HG02884 (cell line): Measurements from ENCODE around the gene LYRM4.

Experiments
- ATAC-seq: cut with Tn5 transposase; IDR thresholded peaks from one replicate; pipeline ENCODE4 v1.9.1; 2021; ENCODE audit warnings: mild to moderate bottlenecking, moderate library complexity; ENCODE audit not compliant: unreplicated experiment

LYRM4 gene

GRCh38 chr6:5178806-5179205, 81.9 kb downstream of the LYRM4 start:
- ATAC-seq: no peak

- ATAC-seq: no peak
These were observed 85.1 kb downstream of the LYRM4 start for GRCh38 chr6:5175635-5176034.

GRCh38 chr6:5174756-5175549, 85.8 kb downstream of the LYRM4 start:
- ATAC-seq: no peak

GRCh38 chr6:5174244-5174643, 86.5 kb downstream of the LYRM4 start:
- ATAC-seq: peak; percentile 92

DNA sequence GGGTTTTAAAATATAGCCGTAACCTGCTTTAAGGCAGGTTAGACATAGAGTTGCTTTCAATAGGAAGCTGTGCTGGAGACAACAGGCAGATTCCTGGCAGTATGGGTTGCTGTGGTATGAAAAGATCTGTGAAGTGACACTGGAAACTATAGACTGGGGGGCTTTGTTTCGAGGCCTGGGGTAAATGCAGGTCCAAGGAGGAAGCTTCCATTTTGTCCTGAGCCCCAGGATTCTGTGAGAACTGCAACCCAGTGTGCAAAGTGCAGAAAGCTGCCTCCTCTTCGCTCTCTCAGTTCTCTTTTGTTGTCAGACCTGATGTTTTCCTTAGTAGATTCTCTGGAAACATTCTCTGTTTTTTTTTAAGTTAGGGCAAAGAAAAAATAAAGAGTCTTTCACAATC, 86.9 kb downstream of the LYRM4 start:
- ATAC-seq: peak; percentile 30

GRCh38 chr6:5172897-5173474, 87.8 kb downstream of the LYRM4 start:
- no peak for ATAC-seq

DNA sequence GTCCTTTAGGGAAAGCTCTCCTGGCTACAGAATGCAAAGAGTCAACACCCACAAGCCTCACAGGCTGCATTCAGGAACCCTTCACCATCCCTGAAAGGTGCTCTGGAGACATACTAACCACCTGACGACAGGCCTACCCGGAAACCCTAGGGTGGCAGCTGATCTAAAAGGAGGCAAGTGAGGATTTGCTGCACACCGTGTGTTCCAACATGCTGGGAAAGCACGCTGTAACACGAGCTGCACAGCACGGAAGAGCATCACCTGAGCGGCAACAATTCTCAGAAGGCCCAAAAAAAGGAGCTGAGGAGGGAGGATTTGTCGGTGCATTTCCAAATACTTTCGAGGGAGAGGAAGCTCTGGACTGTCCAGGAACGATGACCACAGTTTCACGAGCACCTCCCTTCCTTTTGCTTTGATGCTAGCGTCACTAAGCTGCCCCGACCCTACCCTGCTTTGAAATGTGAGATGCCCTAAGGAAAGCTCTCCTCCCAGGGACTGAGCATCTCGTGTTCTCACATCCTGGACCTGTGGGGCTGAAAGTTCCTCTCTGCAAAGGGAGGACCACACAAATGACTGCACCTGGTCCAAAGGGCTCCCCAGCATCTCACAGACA, 88.6 kb downstream of the LYRM4 start:
- ATAC-seq: no peak

- no peak for ATAC-seq
These were observed 93.2 kb downstream of the LYRM4 start for GRCh38 chr6:5167501-5167900.

- ATAC-seq: no peak
These were observed 96.7 kb downstream of the LYRM4 start for GRCh38 chr6:5164092-5164491.

DNA sequence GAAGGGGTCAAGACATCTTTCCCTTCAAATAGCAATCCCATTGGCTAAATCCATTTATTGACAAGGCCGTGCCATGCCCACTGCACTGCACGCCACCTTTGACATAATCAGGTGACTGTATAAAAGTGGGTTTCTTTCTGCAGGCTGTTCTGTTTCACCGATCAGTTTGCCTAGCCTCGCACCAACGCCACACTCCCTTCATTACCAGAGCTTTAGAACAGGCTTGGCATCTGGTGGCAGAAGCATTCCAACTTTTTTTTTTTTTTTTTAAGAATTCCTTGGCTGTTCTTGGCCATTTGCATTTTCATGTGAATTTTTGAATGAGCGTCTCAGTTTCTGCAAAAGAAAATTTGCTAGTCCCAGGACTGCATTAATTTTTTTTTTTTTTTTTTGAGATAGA, 97.5 kb downstream of the LYRM4 start:
- no peak for ATAC-seq

DNA sequence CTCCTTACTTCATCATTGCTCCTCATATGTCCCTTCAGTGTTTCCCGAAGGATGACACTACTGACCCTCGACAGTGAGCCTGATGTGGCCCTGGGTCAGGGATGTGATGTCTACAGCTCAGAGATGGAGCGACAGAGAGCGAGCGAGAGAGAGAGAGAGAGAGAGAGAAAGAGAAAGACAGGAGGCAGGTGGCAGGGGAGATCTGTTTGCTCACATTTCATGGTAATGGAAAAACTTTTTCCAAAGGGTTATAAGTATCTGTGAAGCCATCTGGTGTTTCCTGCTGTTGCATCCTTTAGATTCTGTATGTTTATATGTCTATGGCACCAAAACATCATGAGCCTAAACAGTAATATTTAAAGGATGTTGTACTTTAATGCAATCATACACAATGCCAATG, 98.4 kb downstream of the LYRM4 start:
- no peak for ATAC-seq

DNA sequence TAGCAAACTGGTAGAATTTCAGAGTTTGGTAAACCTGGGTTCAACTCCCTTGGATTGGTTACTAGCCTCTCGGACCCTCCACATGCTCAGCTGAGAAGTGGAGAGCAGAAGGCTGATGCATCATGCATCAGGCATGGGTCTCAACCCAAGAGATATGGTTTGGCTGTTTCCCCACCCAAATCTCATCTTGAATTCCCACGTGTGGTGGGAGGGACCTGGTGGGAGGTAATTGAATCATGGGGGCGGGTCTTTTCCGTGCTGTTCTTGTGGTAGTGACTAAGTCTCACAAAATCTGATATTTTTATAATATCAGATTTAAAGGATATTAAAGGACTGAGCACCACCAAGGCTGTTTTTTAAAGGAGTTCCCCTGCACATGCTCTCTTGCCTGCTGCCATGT, 100.5 kb downstream of the LYRM4 start:
- no peak for ATAC-seq

DNA sequence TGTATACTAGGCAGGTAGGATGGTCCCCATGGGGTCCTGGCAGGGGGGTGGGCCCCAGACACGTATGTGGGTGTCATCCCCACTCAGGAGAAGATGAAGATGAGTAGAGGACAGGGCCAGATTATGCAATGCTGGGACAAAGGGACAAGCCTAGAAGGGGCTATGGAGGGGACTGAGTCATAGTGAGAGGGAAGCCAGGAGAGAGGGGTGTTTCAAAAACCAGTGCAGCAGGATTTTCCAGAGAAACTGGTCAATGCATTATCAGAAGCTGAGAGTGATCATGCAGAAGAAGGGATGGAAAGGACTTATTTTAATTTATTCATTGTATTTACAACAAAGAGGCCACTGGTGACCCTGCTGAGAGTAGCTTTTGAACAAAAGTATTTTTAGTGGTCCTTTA, 101.6 kb downstream of the LYRM4 start:
- no peak for ATAC-seq

DNA sequence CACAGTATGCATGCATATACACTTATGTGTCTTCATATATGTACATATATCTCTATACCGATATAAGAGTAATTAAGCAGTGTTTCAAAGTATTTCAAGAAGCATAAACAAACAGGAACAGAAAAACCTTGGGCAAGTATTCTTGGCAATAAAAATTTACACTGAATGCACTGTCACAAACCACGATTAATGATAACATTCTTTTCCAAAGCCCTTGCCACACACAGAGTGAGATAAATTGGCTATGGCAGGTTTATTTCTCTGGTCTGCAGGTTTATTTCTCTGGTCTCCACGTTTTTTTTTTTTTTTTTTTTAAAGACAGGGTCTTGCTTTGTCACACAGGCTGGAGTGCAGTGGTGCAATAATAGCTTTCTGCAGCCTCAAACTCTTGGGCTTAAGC, 102.6 kb downstream of the LYRM4 start:
- ATAC-seq: no peak

DNA sequence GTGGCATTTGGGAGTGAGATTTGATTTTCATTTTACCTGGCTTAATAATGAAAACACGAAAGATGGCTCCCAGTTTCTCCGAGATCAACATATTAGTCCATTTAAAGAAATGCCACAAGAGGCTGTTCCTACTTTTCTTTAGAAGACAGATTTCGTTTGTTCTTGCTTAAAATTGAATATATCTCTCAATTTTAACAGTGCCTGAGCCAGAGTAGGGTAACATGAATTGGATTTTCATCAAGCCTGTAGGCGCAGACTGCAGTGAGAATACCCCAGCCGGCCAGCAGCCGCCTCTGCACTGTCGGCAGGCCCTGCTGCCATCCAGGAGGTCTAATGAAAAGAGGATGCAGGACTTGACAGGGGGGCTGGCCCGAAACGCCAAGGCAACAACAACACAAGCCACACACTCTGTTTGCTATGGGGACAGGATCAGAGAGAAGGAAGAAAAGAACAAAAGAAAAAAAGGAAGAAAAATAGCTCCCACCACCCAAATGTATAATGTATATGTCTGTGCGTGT, 103.1 kb downstream of the LYRM4 start:
- ATAC-seq: no peak

- ATAC-seq: no peak
These were observed 104.1 kb downstream of the LYRM4 start for GRCh38 chr6:5156627-5157026.

DNA sequence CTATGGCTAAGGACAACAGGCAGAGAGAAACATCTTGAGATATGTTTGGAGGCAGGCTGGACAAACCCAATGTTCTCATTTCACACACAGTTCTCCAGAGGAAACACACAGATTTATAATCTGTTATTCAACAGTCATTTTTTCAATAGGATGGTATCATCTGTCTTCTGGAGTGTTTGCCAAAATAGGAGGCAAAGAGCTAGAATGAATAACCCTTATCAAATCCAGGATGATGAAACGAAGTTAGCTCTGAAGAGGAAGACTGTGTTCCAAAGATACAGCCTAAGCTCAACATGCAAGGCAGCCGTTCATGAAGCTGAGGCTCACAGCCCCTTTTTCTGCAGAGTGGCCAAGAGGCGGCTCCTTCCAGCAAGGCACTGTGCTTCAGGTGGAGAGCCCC, 104.8 kb downstream of the LYRM4 start:
- no peak for ATAC-seq

- no peak for ATAC-seq
These were observed 107.6 kb downstream of the LYRM4 start for GRCh38 chr6:5153186-5153585.

DNA sequence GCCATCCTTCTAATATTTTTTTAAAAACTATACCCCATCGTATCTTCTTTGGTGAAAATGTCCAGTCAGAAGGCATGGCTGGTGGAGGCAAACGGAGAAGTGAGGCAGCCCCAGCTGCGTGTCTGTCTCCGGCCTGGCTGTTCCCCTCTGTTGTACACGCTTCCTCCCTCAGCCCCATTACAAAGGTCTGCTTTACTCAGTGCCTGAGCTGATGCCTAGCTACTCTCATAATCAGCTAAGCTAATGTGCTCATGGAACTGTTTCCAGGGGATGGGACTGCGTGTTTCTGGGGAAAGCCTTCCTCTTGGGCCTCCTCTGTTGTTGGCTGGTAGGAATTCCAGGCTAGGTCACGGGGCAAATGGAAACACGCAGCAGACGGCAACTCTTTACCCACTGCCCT, 108.3 kb downstream of the LYRM4 start:
- no peak for ATAC-seq

DNA sequence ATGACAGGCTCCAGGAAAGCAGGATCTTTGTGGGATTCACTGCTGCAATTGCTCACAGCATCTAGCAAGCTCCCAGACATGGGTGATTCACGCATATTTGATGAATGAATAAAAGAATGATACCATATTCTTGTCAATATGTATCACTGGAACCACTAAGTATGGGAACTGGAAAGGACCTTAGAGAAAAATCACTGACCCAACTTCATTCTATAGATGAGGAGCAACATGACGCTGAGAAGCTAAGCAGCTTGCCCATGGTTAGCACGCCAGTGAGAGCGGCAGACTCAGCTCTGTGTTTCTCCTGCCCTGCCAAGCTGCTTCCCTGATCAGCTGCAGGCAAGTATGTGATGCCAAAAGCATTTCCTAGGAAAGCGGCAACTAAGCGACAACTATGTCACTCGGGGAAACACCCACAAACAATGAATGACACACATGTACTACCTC, 108.8 kb downstream of the LYRM4 start:
- ATAC-seq: no peak

GRCh38 chr6:5151360-5151954, 109.3 kb downstream of the LYRM4 start:
- no peak for ATAC-seq
